ENCODE results near the gene MTFMT. TPM values are rescaled to one million over a fixed set of nuclear protein-coding genes. Genes with fewer than 3 reads are reported as not detected.

MTFMT gene
- total RNA-seq, 1 donor from 2014 or later, result 22.1 TPM

DNA sequence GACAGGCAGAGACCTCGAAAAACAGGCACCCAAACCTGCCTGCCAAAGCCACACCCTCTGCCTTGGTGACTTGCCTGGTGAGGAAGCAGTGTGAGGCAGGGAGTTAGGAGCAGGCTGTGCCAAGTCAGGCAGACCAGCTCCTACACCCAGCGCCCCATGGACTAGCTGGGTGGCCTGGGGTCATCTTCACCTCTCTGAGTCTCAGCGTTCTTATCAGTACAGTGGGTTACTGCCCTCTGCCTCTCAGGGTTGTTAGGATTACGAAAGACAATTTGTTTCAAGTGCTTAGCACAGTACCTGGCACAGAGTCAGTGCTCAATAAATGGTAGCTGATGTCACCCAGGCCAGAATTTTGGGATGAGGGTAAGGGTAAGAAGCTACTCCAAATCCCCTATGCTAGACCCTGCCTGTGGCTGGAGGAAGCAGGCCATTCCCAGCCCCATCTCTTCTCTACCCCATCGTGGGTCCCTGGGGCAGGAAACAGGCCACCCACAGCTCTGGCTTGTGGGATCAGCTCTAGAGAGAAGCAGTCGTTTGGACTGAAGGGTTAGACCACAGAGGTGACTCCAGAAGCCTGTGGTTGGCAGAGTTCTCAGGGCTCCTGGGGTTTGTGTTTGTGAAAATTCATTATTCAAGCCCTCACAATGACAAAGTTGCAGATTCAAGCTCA lies 25.9 kb upstream of the MTFMT start:
- TF ChIP-seq, protein P1, sequence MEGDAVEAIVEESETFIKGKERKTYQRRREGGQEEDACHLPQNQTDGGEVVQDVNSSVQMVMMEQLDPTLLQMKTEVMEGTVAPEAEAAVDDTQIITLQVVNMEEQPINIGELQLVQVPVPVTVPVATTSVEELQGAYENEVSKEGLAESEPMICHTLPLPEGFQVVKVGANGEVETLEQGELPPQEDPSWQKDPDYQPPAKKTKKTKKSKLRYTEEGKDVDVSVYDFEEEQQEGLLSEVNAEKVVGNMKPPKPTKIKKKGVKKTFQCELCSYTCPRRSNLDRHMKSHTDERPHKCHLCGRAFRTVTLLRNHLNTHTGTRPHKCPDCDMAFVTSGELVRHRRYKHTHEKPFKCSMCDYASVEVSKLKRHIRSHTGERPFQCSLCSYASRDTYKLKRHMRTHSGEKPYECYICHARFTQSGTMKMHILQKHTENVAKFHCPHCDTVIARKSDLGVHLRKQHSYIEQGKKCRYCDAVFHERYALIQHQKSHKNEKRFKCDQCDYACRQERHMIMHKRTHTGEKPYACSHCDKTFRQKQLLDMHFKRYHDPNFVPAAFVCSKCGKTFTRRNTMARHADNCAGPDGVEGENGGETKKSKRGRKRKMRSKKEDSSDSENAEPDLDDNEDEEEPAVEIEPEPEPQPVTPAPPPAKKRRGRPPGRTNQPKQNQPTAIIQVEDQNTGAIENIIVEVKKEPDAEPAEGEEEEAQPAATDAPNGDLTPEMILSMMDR (conservative IDR thresholded peaks at IDR 0.05; ENCODE audit: low read depth, low read length), result no peak

GRCh38 chr15:65054333-65055200 lies 25.1 kb upstream of the MTFMT start:
- TF ChIP-seq, protein P1 (conservative IDR thresholded peaks at IDR 0.05; ENCODE audit: low read depth, low read length), result peak; percentile 93
- no peak for DNase-seq (ENCODE audit: low read depth)
- H3K4me3 ChIP-seq (ENCODE audit: low read depth, low read length), result no peak overlapping the region

More for the DNA sequence above, 25.9 kb upstream of the MTFMT start:
- no peak overlapping the region for H3K4me3 ChIP-seq (ENCODE audit: low read depth, low read length)
- DNase-seq (ENCODE audit: low read depth), result no peak

DNA sequence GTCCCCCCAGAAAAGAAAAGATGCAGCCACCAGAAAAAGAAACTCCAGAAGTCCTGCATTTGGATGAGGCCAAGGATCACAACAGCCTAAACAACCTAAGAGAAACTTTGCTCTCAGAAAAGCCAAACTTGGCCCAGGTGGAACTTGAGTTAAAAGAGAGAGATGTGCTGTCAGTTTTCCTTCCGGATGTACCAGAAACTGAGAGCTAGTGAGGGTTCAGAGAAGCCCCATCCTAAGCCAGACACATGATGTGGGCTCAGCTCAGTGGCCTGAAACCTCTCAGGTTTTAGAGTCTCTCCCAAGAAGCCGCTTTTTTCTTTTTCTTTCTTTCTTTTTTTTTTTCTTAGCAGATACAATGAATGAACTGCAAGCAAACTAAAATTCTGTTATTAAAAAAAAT lies 23.5 kb upstream of the MTFMT start:
- DNase-seq (ENCODE audit: low read depth), result no peak
- TF ChIP-seq, protein P1 (conservative IDR thresholded peaks at IDR 0.05; ENCODE audit: low read depth, low read length), result no peak
- H3K4me3 ChIP-seq (ENCODE audit: low read depth, low read length), result no peak overlapping the region

GRCh38 chr15:65051266-65051665 lies 21.8 kb upstream of the MTFMT start:
- TF ChIP-seq, protein P1 (conservative IDR thresholded peaks at IDR 0.05; ENCODE audit: low read depth, low read length), result no peak
- H3K4me3 ChIP-seq (ENCODE audit: low read depth, low read length), result no peak overlapping the region
- DNase-seq (ENCODE audit: low read depth), result no peak

DNA sequence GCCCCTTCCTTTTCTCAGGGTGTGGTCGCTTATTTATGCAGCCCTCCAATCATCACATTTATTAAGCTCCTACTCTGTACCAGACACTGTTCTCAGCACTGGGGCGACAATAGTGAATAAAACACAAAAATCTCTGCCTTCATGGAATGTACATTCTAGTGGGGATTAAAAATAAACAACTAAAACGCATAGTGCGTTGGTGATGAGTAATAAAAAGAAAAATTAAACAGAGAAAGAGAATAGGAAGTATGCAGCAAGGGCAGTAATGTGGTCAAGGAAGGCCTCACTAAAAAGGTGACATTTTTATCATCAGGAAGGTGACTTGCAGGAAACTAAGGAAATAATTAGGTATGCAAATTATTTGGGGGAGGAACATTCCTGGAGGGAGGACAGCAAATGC lies 20.8 kb upstream of the MTFMT start:
- no peak for DNase-seq (ENCODE audit: low read depth)
- H3K4me3 ChIP-seq (ENCODE audit: low read depth, low read length), result no peak overlapping the region
- TF ChIP-seq, protein P1 (conservative IDR thresholded peaks at IDR 0.05; ENCODE audit: low read depth, low read length), result no peak

- DNase-seq (ENCODE audit: low read depth), result no peak
- peak overlapping the region; percentile 42 for H3K4me3 ChIP-seq (ENCODE audit: low read depth, low read length)
- TF ChIP-seq, protein P1 (conservative IDR thresholded peaks at IDR 0.05; ENCODE audit: low read depth, low read length), result no peak
Observed at GRCh38 chr15:65049418-65049840, 20.0 kb upstream of the MTFMT start.

All from epithelial cell of proximal tubule (primary cell).